ENCODE measurements around the gene SMIM32. TPM values are rescaled to one million over a fixed set of nuclear protein-coding genes. Genes with fewer than 3 reads are reported as not detected.

The SMIM32 gene
- total RNA-seq (2022) (0.63 and 0.66 TPM in 2 replicates), Bru-seq, nascent RNA (percentile 19 among the genes with signal in this experiment), BruChase-seq, experiment 1, labeled RNA remaining after a 2-hour chase (percentile 37 among the genes with signal in this experiment), BruChase-seq, experiment 2, labeled RNA remaining after a 6-hour chase (not detected)
- long read RNA-seq, result 0 reads

DNA sequence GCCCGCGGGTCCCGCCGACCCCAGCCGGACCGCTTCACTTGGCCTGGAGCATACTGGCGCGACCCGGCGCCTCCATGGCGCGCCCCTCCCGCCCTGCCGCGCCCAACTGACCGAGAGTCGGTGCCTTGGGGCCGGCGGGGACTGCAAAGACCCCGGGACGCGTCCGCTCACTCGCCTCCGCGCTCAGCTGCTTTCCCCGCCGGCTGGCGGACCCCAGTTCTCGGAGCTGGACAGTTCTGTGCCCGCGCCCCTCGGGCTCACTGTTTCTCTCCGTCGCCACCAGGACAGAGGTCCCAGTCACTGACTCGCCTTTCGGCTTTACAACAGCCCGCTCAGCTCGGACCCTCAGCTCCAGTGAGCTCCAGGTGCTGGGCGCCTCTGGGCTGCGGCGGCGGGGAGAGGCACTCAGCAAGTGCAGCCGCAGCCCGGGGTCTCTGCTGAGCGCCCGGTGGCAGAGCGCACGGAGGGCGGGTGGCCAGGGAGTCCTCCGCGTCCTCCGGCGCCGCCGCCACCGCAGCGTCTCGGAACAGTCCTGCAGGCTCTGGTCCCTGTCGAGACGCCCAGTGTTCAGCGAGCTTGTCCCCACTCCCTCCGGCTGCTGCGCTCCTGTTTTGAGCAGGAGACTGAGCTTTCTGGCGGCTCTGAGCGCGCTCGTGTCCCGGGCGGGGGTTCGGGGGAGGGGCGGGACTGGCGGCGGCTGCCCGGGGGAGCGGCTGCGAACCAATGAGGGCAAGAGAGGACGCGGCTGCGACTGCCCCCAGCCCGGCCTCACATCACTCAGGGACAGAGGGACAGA is at the start of gene SMIM32:
Gene SMIM32, minus strand, starts transcription at position 637 of the 796 bp plus-strand sequence. CDS start 638 bp downstream, outside the sequence.
- Histone ChIP-seq H3K27me3 (replicated peaks; ENCODE audit: control insufficient read depth, insufficient read depth, low read length) (no peaks in the 10 kb centered on the region), H3K4me1 (no peaks in the 10 kb centered on the region), H3K4me3 (ENCODE audit: low read depth, low read length) (peak within 1 kb of the TSS; percentile 44), H3K36me3 (ENCODE audit: control insufficient read depth, insufficient read depth, low read length) (no peaks in the 10 kb centered on the region), H3K9me3 (no peaks in the 10 kb centered on the region)
- no TSS peak for BruUV-seq (replicated peaks)
- H3K9me3 Mint-ChIP-seq (ENCODE audit: unreplicated experiment), result peaks cover 4% of the 10 kb centered on the region
- peak in 1 of 2 experiments; percentile 48 for DNase-seq
- peaks cover 85% of the 10 kb centered on the region for H3K36me3 Mint-ChIP-seq (ENCODE audit: insufficient read depth, unreplicated experiment)
- peaks cover 3% of the 10 kb centered on the region for H3K4me1 Mint-ChIP-seq (ENCODE audit: low read depth, unreplicated experiment)
- TF ChIP-seq, protein P1, sequence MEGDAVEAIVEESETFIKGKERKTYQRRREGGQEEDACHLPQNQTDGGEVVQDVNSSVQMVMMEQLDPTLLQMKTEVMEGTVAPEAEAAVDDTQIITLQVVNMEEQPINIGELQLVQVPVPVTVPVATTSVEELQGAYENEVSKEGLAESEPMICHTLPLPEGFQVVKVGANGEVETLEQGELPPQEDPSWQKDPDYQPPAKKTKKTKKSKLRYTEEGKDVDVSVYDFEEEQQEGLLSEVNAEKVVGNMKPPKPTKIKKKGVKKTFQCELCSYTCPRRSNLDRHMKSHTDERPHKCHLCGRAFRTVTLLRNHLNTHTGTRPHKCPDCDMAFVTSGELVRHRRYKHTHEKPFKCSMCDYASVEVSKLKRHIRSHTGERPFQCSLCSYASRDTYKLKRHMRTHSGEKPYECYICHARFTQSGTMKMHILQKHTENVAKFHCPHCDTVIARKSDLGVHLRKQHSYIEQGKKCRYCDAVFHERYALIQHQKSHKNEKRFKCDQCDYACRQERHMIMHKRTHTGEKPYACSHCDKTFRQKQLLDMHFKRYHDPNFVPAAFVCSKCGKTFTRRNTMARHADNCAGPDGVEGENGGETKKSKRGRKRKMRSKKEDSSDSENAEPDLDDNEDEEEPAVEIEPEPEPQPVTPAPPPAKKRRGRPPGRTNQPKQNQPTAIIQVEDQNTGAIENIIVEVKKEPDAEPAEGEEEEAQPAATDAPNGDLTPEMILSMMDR (IDR thresholded peaks at IDR 0.05; ENCODE audit: insufficient read depth in 1 of 2, low read depth in 1 of 2, low read length in 1 of 2, severe bottlenecking in 1 of 2, unreplicated experiment in 1 of 2), result no peak
- H3K27ac Mint-ChIP-seq (ENCODE audit: unreplicated experiment), result no peak within 1 kb of the TSS
- no peaks in the 10 kb centered on the region for H3K27me3 Mint-ChIP-seq (ENCODE audit: insufficient read depth, unreplicated experiment)
- CTCF ChIA-PET, result interaction anchor here (0.7 kb wide), 1 partner anchor 258 kb away, joined by 4 read pairs; no protein-coding TSS in a partner anchor
- H3K4me3 Mint-ChIP-seq (ENCODE audit: unreplicated experiment), result peak within 1 kb of the TSS; percentile 68
- POLR2A ChIA-PET, result interaction anchor here (1.0 kb wide), 1 partner anchor 256 kb away, joined by 3 read pairs; no protein-coding TSS in a partner anchor
- intact Hi-C loops (cut with micrococcal nuclease; ENCODE audit: unreplicated experiment), result no loop called here

DNA sequence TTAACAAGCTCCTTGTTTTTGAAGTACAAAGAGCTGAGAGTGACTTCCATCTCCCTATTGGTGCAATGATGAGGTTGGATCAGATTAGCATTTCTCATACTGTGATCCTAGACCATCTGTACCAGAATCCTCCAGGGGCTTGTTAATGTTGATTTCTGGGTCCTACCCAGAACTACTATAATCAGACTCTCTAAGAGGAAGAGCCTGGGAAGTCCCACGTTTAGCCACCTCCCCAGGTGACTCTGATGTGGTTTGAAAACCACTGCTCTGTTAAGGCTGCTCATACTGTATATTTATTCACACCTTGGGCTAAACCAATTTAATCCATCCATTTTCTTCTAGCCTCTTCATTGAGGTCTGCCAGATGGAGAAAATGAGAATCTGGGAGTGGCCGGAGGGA is 49.6 kb upstream of the SMIM32 start:
- TF ChIP-seq, protein P1 (IDR thresholded peaks at IDR 0.05; ENCODE audit: insufficient read depth in 1 of 2, low read depth in 1 of 2, low read length in 1 of 2, severe bottlenecking in 1 of 2, unreplicated experiment in 1 of 2), result no peak
- no peaks in the 10 kb centered on the region for H3K27me3 ChIP-seq (replicated peaks; ENCODE audit: control insufficient read depth, insufficient read depth, low read length)
- Mint-ChIP-seq H3K9me3 (ENCODE audit: unreplicated experiment) (no peaks in the 10 kb centered on the region), H3K4me1 (ENCODE audit: low read depth, unreplicated experiment) (no peaks in the 10 kb centered on the region), H3K4me3 (ENCODE audit: unreplicated experiment) (no peak overlapping the region), H3K27ac (ENCODE audit: unreplicated experiment) (no peak overlapping the region), H3K27me3 (ENCODE audit: insufficient read depth, unreplicated experiment) (peaks cover 19% of the 10 kb centered on the region), H3K36me3 (ENCODE audit: insufficient read depth, unreplicated experiment) (no peaks in the 10 kb centered on the region)
- intact Hi-C loops (cut with micrococcal nuclease; ENCODE audit: unreplicated experiment), result no loop called here
- H3K4me1 ChIP-seq, result no peaks in the 10 kb centered on the region
- no peak for DNase-seq
- H3K36me3 ChIP-seq (ENCODE audit: control insufficient read depth, insufficient read depth, low read length), result no peaks in the 10 kb centered on the region
- H3K9me3 ChIP-seq, result no peaks in the 10 kb centered on the region
- H3K4me3 ChIP-seq (ENCODE audit: low read depth, low read length), result no peak overlapping the region
- no TSS peak for BruUV-seq (replicated peaks)
- ChIA-PET POLR2A (no interaction called here), CTCF (no interaction called here)

DNA sequence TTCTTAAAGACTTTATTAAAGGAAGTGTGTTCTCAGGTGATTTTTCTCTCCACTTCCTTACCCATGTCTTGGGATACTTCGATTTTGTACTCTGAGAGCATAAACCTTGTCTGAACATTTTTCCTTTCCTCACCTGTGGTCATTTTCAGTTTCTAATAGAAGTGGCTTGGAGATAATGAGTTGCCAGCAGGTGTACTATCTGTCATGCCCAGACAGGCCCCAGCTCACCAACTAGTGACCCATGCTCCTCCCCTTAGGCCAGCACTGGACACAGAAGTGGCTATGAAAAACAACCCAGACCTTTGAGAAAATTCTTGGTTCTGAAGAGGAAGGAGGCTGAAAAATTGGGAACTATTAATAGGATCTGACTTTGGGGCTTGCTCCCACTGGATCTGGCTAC is 49.2 kb upstream of the SMIM32 start:
- no peak overlapping the region for H3K4me3 ChIP-seq (ENCODE audit: low read depth, low read length)
- ChIA-PET POLR2A (no interaction called here), CTCF (no interaction called here)
- H3K27me3 ChIP-seq (replicated peaks; ENCODE audit: control insufficient read depth, insufficient read depth, low read length), result no peaks in the 10 kb centered on the region
- no TSS peak for BruUV-seq (replicated peaks)
- Mint-ChIP-seq H3K4me3 (ENCODE audit: unreplicated experiment) (no peak overlapping the region), H3K27me3 (ENCODE audit: insufficient read depth, unreplicated experiment) (peaks cover 19% of the 10 kb centered on the region), H3K27ac (ENCODE audit: unreplicated experiment) (no peak overlapping the region), H3K4me1 (ENCODE audit: low read depth, unreplicated experiment) (no peaks in the 10 kb centered on the region), H3K36me3 (ENCODE audit: insufficient read depth, unreplicated experiment) (no peaks in the 10 kb centered on the region), H3K9me3 (ENCODE audit: unreplicated experiment) (no peaks in the 10 kb centered on the region)
- no peaks in the 10 kb centered on the region for H3K9me3 ChIP-seq
- intact Hi-C loops (cut with micrococcal nuclease; ENCODE audit: unreplicated experiment), result no loop called here
- DNase-seq, result no peak
- H3K4me1 ChIP-seq, result no peaks in the 10 kb centered on the region
- H3K36me3 ChIP-seq (ENCODE audit: control insufficient read depth, insufficient read depth, low read length), result no peaks in the 10 kb centered on the region
- TF ChIP-seq, protein P1 (IDR thresholded peaks at IDR 0.05; ENCODE audit: insufficient read depth in 1 of 2, low read depth in 1 of 2, low read length in 1 of 2, severe bottlenecking in 1 of 2, unreplicated experiment in 1 of 2), result no peak

Data from Caco-2 (cell line).